Measurements from ENCODE around the gene MAPK1IP1L. TPM values are rescaled to one million over a fixed set of nuclear protein-coding genes. Genes with fewer than 3 reads are reported as not detected.

Gene MAPK1IP1L
- total and polyA plus RNA-seq, 2 of the 4 experiments (the other 2 are of a cell fraction), result 44.8 to 168 TPM

GRCh38 chr14:55097881-55098560, 46.6 kb downstream of the MAPK1IP1L start:
- H2BK5ac ChIP-seq (ENCODE audit: low read depth, low read length, poor library complexity, severe bottlenecking), result no peak overlapping the region
- no peaks in the 10 kb centered on the region for H3K36me3 ChIP-seq (ENCODE audit: control insufficient read depth, insufficient read depth, low read length)
- no peaks in the 10 kb centered on the region for H3K27me3 ChIP-seq (ENCODE audit: control insufficient read depth, insufficient read depth, low read length)
- no peak overlapping the region for H4K91ac ChIP-seq (ENCODE audit: insufficient read depth, low read depth, low read length)
- intact Hi-C loops (cut with micrococcal nuclease), result no loop called here
- 0 out of 3 replicates have a peak overlapping the region, but pooled peaks have one; percentile 6 for H2BK15ac ChIP-seq (ENCODE audit: low read depth, low read length)
- DNase-seq (no peak), ATAC-seq (ENCODE audit: low read depth) (no peak)
- in situ Hi-C loops (cut with MboI; ENCODE audit: low sequenced_read_pairs), result loop anchor here (5.0 kb wide), 1 partner anchor 34 kb away; no protein-coding TSS in a partner anchor
- H3K9me1 ChIP-seq (ENCODE audit: insufficient read depth, low read length), result peaks cover 10% of the 10 kb centered on the region
- no peak overlapping the region for H3K27ac ChIP-seq (ENCODE audit: insufficient read depth, low read length)
- H3K4ac ChIP-seq (ENCODE audit: low read depth, low read length), result no peak overlapping the region; the same call in 1 of the 2 replicates
- H4K5ac ChIP-seq (ENCODE audit: low read depth, low read length), result peak overlapping the region; percentile 36; the same call in 1 of the 2 replicates
- no TSS peak for BruUV-seq (replicated peaks)
- ChIA-PET CTCF (interaction anchor here (0.6 to 0.7 kb wide), 2 partner anchors 39 to 63 kb away, joined by 3 read pairs; no protein-coding TSS in a partner anchor), POLR2A (ENCODE audit: unreplicated experiment) (no interaction called here)
- no peak overlapping the region for H3K23ac ChIP-seq (ENCODE audit: low read depth, low read length)
- H3K18ac ChIP-seq (ENCODE audit: low read depth, low read length), result peak overlapping the region; percentile 54
- no peak overlapping the region for H3K4me2 ChIP-seq (ENCODE audit: low read depth, low read length)
- no peak overlapping the region for H3K56ac ChIP-seq (ENCODE audit: extremely low read depth, insufficient read depth, low read length)
- no peak overlapping the region for H2AK9ac ChIP-seq (replicated peaks; ENCODE audit: low read depth, low read length, poor library complexity)
- H2AK5ac ChIP-seq (ENCODE audit: low read depth, low read length), result peak overlapping the region; percentile 9; the same call in 1 of the 2 replicates
- H2AFZ ChIP-seq (replicated peaks; ENCODE audit: low read length, poor library complexity), result no peak overlapping the region
- H3K4me1 ChIP-seq (ENCODE audit: control insufficient read depth, insufficient read depth, low read length), result peaks cover 8% of the 10 kb centered on the region
- no CpG with 5 or more reads among the region's 5 CpGs for WGBS, 2 experiments (ENCODE audit: extremely low coverage in 2 of 2, insufficient read length in 1 of 2)
- no peak overlapping the region for H3K9ac ChIP-seq (ENCODE audit: low read depth, low read length)
- no peaks in the 10 kb centered on the region for H3K9me3 ChIP-seq (ENCODE audit: control insufficient read depth, insufficient read depth, low read length)
- H3K4me3 ChIP-seq (ENCODE audit: insufficient read depth, low read depth, low read length), result no peak overlapping the region
- no peak overlapping the region for H4K8ac ChIP-seq (ENCODE audit: low read depth in 2 of 2, low read length in 2 of 2)
- dilution Hi-C loops (cut with HindIII; ENCODE audit: low sequenced_read_pairs, unreplicated experiment), result no loop called here
- H4K20me1 ChIP-seq (ENCODE audit: insufficient read depth, low read length), result no peaks in the 10 kb centered on the region
- H3K14ac ChIP-seq (replicated peaks; ENCODE audit: low read depth, low read length), result no peak overlapping the region
- peak overlapping the region; percentile 14; the same call in 1 of the 2 replicates for H2BK120ac ChIP-seq (ENCODE audit: low read depth, low read length)
- TF ChIP-seq USF2 (IDR thresholded peaks at IDR 0.05; ENCODE audit: low read depth, low read length) (no peak), MXI1 (IDR thresholded peaks at IDR 0.05; ENCODE audit: borderline replicate concordance, low read depth, low read length) (no peak), MAFK (IDR thresholded peaks at IDR 0.05; ENCODE audit: low read depth, low read length) (no peak), ELK1 (IDR thresholded peaks at IDR 0.05; ENCODE audit: borderline replicate concordance, low read depth, low read length) (no peak), RFX5 (IDR thresholded peaks at IDR 0.05; ENCODE audit: low read depth, low read length) (no peak), CTCF (conservative IDR thresholded peaks at IDR 0.05; ENCODE audit: low read depth, low read length) (no peak), CEBPB (IDR thresholded peaks at IDR 0.05; ENCODE audit: low read depth, low read length) (no peak), SMC3 (IDR thresholded peaks at IDR 0.05; ENCODE audit: low read depth, low read length) (no peak), NFE2L2 (IDR thresholded peaks at IDR 0.05; ENCODE audit: low read depth, low read length) (no peak), FOS (IDR thresholded peaks at IDR 0.05; ENCODE audit: low read depth, low read length) (no peak), BHLHE40 (IDR thresholded peaks at IDR 0.05; ENCODE audit: low read depth, low read length) (no peak), RCOR1 (IDR thresholded peaks at IDR 0.05; ENCODE audit: insufficient replicate concordance, low read length) (no peak), POLR2A (IDR thresholded peaks at IDR 0.05; ENCODE audit: low read depth, low read length) (no peak), CHD1 (IDR thresholded peaks at IDR 0.05; ENCODE audit: low read depth, low read length) (no peak)
- H3K79me1 ChIP-seq (ENCODE audit: low read depth in 1 of 2, low read length in 2 of 2), result 0 out of 4 replicates have a peak, but pooled peaks cover 0 to 4% of the 10 kb centered on the region in 2 experiments
- no peak overlapping the region for H2BK20ac ChIP-seq (ENCODE audit: low read depth, low read length)

Measured in IMR-90 (cell line).